Measurements from ENCODE around the gene SCYGR1. TPM values are rescaled to one million over a fixed set of nuclear protein-coding genes. Genes with fewer than 3 reads are reported as not detected.

Gene SCYGR1
- total and polyA plus RNA-seq, 2 of the 13 experiments (the other 11 are each of a cell fraction or from before 2014, with no cell fraction given), result not detected

- H3K9ac ChIP-seq (ENCODE audit: insufficient read depth, low read depth, low read length), result no peak overlapping the region
- H3K4me1 ChIP-seq (ENCODE audit: insufficient read depth, low read length), result no peaks in the 10 kb centered on the region
- peaks cover 16 to 37% of the 10 kb centered on the region in 2 experiments for H3K36me3 ChIP-seq (replicated peaks in 1 of 2; ENCODE audit: control insufficient read depth in 1 of 2, insufficient read depth in 2 of 2, low read length in 2 of 2)
- H3K9me3 ChIP-seq (ENCODE audit: low read length), result no peaks in the 10 kb centered on the region
- no peaks in the 10 kb centered on the region for H3K79me2 ChIP-seq (ENCODE audit: insufficient read depth, low read length)
- no peak; the same call in 1 of the 3 replicates for ATAC-seq
- ChIA-PET POLR2A (no interaction called here), CTCF (ENCODE audit: low intra/inter-chr PET ratio, low total read pairs) (no interaction called here)
- H3K4me2 ChIP-seq (ENCODE audit: low read depth, low read length), result no peak overlapping the region
- no peak overlapping the region for H3K27ac ChIP-seq (ENCODE audit: extremely low read length, insufficient read depth, low read length)
- in situ Hi-C loops (cut with HindIII; ENCODE audit: extremely low pct_ligation_motif_present, low pct_unique_long_range_greater_than_20kb), result no loop called here
- intact Hi-C loops (cut with micrococcal nuclease; ENCODE audit: unreplicated experiment), result no loop called here
- WGBS (ENCODE audit: low lambda C conversion rate), result 90% methylated on average over 5 of the region's 5 CpGs
- DNase-seq (ENCODE audit: low spot score), result no peak
- H3K27me3 ChIP-seq (ENCODE audit: control insufficient read depth in 1 of 2, insufficient read depth in 2 of 2, low read length in 2 of 2), result no peaks in the 10 kb centered on the region
- no TSS peak for BruUV-seq (replicated peaks)
- H3K4me3 ChIP-seq (replicated peaks in 1 of 3; ENCODE audit: insufficient read depth in 1 of 3, low read depth in 2 of 3, low read length in 3 of 3), result no peak overlapping the region
- no peaks in the 10 kb centered on the region for H4K20me1 ChIP-seq (ENCODE audit: insufficient read depth, low read length)
- H2AFZ ChIP-seq (ENCODE audit: low read length), result no peak overlapping the region
- no peak for FAIRE-seq
- TF ChIP-seq MEIS2 (CRISPR knock-in tag; IDR thresholded peaks at IDR 0.05), result no peak
- TF ChIP-seq ETV6 (CRISPR knock-in tag; conservative IDR thresholded peaks at IDR 0.05), result no peak
- TF ChIP-seq ZMYM3 (CRISPR knock-in tag; IDR thresholded peaks at IDR 0.05), result no peak
- no peak for TF ChIP-seq PLRG1 (conservative IDR thresholded peaks at IDR 0.05)
- TF ChIP-seq ZNF225 (CRISPR knock-in tag; IDR thresholded peaks at IDR 0.05), result no peak
- TF ChIP-seq GMEB1 (CRISPR knock-in tag; IDR thresholded peaks at IDR 0.05; ENCODE audit: borderline replicate concordance), result no peak
- TF ChIP-seq ZNF746 (CRISPR knock-in tag; IDR thresholded peaks at IDR 0.05), result no peak
- no peak for TF ChIP-seq ZNF44 (CRISPR knock-in tag; IDR thresholded peaks at IDR 0.05)
- no peak for TF ChIP-seq ZNF614 (CRISPR knock-in tag; IDR thresholded peaks at IDR 0.05; ENCODE audit: borderline replicate concordance)
- no peak for TF ChIP-seq CBX1 (IDR thresholded peaks at IDR 0.05; ENCODE audit: low read depth)
- TF ChIP-seq IKZF5 (CRISPR knock-in tag; IDR thresholded peaks at IDR 0.05), result no peak
- no peak for TF ChIP-seq KLF12 (CRISPR knock-in tag; IDR thresholded peaks at IDR 0.05; ENCODE audit: borderline replicate concordance)
- no peak for TF ChIP-seq EED (CRISPR knock-in tag; IDR thresholded peaks at IDR 0.05)
- TF ChIP-seq ZNF780A (CRISPR knock-in tag; IDR thresholded peaks at IDR 0.05), result no peak
- TF ChIP-seq ZNF629 (CRISPR knock-in tag; conservative IDR thresholded peaks at IDR 0.05), result no peak
- no peak for TF ChIP-seq ZBTB42 (CRISPR knock-in tag; IDR thresholded peaks at IDR 0.05)
Observed at GRCh38 chr2:227360351-227360750, 27.4 kb downstream of the SCYGR1 start.

Measured in HepG2 (cell line).